Activated CD4-positive, CD25-positive, alpha-beta regulatory T cell treated with anti-CD3 and anti-CD28 coated beads, Interleukin-2, amount 50 U/mL, for 16 hours (primary cell): Measurements from ENCODE around the gene PPP1R12B.
"Not testable (repeated sequence)": the region's sequence is repeated elsewhere in the genome, so short reads cannot be mapped to it uniquely, and the experiment has no call there.

Experiments
- DNase-seq: peaks from one replicate; pipeline ENCODE4 v3.0.0-alpha.2; 2020; ENCODE audit warnings: low read depth, low spot score

PPP1R12B gene

DNA sequence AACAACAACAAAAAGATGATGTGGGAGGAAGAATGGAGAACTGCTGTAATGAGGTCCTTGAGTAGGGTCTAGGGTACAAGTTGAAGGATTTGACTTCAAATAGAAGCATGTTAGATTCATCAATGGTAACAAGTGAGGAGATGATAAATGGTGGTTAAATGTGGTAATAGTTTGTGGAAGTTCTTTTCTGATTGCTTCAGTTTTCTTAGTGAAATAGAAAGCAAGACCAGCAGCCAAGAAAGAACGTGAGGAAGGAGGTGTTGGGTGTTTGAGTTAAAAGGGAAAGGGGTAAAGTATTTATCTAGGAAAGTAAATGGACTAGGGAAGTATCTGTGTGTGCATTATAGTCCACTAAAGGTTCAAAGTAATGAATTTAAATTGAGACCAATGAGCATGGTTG, 177.6 kb downstream of the PPP1R12B start:
- DNase-seq, result not testable (repeated sequence)

GRCh38 chr1:202528096-202528722, 179.7 kb downstream of the PPP1R12B start:
- not testable (repeated sequence) for DNase-seq

DNA sequence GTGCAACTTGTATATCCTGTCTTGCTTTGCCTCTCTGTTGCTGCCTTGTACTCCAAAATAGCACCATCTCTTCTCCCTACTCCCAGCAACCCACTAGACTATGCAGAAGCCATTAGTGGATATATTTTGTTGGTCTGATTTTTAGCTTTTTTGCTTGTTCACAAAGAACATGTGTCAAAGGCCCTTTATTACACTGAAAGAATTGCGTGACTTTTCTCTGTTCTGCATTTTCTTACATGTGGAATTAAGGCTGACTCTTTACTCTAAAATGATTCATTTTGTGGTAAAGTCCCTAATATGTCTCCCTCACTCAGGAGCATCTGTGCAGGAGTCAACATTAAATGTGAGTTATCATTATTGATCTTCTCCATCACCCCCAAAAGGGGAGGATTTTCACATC, 182.2 kb downstream of the PPP1R12B start:
- DNase-seq, result not testable (repeated sequence)

DNA sequence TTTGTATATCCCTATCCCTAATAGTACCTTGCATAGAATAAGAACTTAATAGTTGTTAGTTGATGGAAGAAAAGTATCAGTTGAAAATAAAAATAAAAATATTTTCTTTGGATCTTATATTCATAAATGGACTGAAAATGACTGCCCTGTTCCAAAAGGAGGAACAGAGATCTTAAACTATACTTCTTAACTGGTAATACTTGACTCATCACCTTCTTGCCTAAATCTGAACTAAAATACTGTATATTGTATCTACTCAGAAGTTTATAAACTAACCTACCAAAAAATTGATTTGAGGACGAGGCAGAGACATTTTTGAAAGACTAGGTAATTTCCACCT, 182.9 kb downstream of the PPP1R12B start:
- DNase-seq, result no peak

DNA sequence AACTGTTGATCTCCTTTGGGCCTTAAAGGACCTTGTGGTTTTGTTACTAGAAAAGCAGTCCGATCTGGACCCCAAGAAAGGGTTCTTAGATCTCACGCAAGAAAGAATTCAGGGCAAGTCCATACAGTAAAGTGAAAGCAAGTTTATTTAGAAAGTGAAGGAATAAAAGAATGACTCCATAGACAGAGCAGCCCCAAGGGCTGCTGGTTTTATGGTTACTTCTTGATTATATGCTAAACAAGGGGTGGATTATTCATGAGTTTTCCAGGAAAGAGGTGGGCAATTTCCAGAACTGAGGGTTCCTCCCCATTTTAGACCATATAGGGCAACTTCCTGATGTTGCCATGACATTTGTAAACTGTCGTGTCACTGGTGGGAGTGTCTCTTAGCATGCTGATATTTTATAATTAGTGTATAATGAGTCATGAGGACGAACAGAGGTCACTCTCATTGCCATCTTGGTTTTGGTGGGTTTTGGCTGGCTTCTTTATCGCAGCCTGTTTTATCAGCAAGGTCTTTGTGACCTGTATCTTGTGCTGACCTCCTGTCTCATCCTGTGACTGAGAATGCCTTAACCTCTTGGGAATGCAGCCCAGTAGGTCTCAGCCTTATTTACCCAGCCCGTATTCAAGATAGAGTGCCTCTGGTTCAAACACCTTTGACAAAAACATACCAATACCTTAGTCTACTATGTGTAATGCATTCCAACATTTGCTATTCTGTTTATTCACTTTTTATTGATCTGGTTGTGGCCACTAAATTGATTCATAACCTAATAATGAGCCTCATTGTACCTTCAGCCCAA, 183.5 kb downstream of the PPP1R12B start:
- DNase-seq, result not testable (repeated sequence)

DNA sequence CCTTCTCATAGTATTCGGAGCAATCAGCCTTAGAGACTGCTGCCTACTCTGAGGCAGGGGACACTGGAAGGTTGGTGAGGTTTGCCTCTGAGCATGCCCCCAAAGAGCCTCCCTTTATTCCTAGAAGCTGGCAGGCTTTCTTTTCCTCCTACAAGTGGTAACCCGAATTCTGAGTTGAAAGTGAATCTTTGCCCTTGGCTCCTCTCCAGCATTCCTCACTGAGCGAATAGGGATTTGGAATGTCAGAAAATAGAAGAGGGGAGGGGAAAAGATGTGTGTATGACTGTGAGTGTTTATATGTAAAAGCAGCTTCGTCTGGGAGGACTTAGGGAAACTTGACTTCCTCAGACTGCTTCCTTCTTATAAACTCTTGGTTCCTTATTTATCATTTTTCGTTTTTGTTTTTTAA, 190.7 kb downstream of the PPP1R12B start:
- DNase-seq, result not testable (repeated sequence)

GRCh38 chr1:202539583-202539982, 191.1 kb downstream of the PPP1R12B start:
- not testable (repeated sequence) for DNase-seq

DNA sequence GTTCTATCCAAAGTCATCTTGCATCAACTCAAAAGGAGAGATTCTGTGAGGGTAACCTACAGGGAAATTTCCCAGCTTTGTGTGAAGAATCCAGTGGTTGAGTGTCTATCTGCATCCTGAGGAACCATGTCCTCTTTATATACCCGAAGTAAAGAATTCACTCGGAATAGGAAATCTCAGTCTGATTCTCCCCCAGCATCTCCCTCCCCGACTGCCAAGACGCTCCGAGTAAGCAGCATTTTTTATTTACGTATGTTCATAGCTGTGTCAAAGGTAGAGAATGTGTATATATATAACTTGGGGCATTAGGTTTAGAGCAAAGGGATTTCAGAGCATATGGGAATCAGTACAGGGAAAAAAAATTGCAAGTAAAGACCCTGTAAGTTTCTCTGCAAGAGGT, 191.5 kb downstream of the PPP1R12B start:
- DNase-seq, result no peak

- DNase-seq, result no peak
These were observed 191.9 kb downstream of the PPP1R12B start for GRCh38 chr1:202540448-202540847.

GRCh38 chr1:202540858-202541257, 192.4 kb downstream of the PPP1R12B start:
- DNase-seq, result not testable (repeated sequence)

DNA sequence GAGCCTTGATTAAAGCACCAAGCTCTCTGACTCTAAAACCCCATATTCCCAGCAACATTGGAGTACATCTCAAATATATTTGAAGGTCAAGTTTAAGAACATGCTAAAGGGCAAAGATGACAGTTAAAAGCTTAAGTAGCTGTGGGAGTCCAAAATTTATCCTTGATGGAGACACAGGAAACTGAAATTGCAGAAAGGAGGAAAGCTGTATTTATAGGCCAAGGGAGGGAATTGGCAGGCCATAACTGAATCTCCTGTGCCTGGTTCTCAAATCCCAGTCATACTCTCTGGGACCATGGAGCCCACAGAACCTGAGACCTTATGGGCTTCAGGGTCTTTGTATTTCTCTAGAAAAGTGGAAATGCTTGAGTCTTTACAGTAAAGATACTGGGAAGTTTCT, 193.9 kb downstream of the PPP1R12B start:
- DNase-seq, result not testable (repeated sequence)

- DNase-seq, result not testable (repeated sequence)
These were observed 195.0 kb downstream of the PPP1R12B start for GRCh38 chr1:202543537-202543936.

DNA sequence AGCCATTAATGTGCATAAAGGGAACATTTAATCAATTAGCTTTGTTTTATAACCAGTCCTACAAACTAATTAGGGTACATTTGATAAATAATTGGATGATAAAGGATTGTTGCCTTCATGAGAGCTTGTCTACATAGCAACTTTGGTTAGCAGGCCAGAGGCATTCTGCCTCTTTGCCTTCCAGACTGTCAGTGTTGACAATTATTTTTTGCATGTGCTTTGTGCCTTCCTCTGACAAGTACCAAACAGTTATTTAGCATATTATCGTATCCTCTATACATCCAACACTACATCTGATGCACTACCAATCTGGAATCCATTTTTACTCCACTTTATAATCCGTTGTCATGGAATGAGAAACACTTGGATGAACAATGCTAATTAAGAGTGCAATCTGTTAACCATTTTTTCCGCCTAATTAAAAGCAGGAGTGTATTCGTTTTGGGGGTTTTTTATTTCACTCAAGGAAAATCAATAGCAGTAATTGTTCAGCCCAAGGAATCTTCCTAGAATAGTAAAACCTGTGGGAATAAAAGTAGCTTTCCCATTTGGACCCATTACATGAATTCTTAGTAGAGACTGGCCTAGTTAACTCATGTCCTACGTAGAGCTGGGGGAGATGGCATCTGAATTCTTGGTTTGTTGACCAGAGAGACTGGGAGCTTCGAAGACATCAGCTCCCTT, 196.4 kb downstream of the PPP1R12B start:
- not testable (repeated sequence) for DNase-seq

DNA sequence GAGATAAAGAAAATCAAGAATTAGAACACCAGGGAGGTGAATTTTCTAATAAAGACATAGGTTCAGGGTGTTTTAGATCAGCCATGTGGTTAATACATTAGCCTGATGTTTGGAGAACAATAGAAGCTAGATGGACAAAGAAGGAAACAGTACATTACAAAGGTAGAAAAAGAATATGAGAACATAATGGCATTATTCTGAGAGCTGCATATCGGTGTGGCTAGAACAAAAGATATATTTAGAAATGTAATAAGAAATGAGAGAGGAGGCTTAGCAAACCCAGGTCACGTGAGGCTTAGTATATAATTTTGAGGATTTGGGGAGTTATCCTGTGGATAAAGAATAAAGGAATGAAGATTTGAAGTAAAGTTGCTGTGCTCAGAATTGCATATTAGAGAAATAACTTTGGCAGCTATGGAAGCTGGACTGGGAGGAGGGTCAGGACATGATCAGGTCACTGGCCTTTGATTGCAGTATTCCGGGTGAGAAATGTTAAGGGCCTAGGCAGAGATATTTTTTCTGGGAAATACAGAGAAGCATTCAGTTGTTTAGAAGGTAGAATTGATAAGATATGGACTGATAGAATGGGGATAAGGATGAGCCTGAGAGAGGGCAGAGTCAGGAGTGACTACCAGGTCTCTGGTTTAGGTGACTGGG, 197.3 kb downstream of the PPP1R12B start:
- not testable (repeated sequence) for DNase-seq

- not testable (repeated sequence) for DNase-seq
These were observed 197.9 kb downstream of the PPP1R12B start for GRCh38 chr1:202546377-202546776.

GRCh38 chr1:202546796-202547195, 198.3 kb downstream of the PPP1R12B start:
- not testable (repeated sequence) for DNase-seq

- DNase-seq, result no peak
These were observed 198.7 kb downstream of the PPP1R12B start for GRCh38 chr1:202547215-202547614.

GRCh38 chr1:202550088-202550487, 201.6 kb downstream of the PPP1R12B start:
- not testable (repeated sequence) for DNase-seq

- DNase-seq, result no peak
These were observed 203.2 kb downstream of the PPP1R12B start for GRCh38 chr1:202551683-202552082.

DNA sequence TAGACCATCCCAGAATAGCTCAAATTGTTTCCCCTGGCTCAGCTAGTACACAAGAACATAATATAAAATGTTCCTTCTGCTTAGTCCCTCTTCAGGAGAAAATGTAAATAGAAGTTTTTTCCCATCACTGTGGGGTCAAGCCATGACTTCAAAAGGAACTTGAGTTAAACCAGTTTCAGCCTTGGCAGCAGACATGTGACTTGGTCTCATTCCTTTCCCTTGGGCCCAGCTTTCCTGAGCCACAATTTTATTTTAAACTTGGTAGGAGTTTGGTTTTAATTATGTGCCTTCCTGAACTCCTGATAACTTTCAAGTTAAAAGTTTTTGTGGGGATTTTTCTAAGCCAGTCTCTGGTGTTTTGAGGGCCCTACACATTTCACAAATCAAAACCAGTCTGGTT, 204.1 kb downstream of the PPP1R12B start:
- DNase-seq, result not testable (repeated sequence)

- not testable (repeated sequence) for DNase-seq
These were observed 204.6 kb downstream of the PPP1R12B start for GRCh38 chr1:202553078-202553477.

GRCh38 chr1:202553560-202554038, 205.1 kb downstream of the PPP1R12B start:
- DNase-seq, result no peak
